Stimulated activated CD4-positive, alpha-beta T cell treated with anti-CD3 and anti-CD28 coated beads, Interleukin-1b, Interleukin-23, amount 100 ng/mL, for 48 hours (primary cell): ENCODE data around the gene EMC8.
"Not testable (repeated sequence)": the region's sequence is repeated elsewhere in the genome, so short reads cannot be mapped to it uniquely, and the experiment has no call there.

ENCODE experiments used
- DNase-seq: peaks from one replicate; pipeline ENCODE4 v3.0.0-alpha.2; 2020

The EMC8 gene

DNA sequence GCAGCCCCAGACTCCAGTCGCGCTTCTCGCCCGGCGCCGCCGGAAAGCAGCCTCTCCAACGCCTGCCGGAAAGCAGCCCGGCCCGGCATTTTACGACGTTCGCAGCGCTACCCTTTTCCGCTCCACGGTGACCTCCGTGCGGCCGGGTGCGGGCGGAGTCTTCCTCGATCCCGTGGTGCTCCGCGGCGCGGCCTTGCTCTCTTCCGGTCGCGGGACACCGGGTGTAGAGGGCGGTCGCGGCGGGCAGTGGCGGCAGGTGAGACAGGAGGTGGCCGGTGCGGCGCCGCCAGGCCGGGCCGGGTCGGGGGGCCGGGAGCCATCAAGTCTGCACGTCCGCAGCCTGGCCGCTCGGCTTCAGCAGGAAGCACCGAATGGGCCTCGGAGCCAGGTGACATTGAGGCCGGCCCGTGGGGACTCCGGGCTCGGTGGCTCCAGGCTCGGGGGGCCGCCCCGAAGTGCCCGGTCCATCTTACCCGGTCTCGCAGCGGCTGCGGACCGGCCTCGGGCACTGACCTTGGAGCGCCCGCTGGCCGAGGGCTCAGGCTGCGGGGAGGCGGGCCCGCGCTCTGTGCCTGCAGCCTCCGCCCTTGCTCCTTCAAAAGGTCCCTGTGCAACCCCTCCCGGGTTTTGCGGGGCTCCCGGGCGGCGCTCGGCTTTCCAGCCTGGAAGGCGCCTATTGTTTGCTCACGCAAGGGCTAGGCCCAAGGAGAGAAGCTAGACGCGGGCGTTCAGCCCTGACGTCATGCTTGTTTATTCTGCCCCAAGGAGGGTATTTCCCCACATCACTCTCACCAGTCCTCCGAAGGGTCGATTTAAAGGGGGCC lies at the start of gene EMC8, which contains the start of gene COX4I1:
EMC8 (minus strand) TSS at position 48 of the 824 bp plus-strand sequence. CDS start 249 bp downstream, outside the sequence.
COX4I1 (plus strand) TSS at position 199 of the 824 bp plus-strand sequence. CDS start 1,511 bp downstream, outside the sequence.
- DNase-seq: peak; percentile 94

DNA sequence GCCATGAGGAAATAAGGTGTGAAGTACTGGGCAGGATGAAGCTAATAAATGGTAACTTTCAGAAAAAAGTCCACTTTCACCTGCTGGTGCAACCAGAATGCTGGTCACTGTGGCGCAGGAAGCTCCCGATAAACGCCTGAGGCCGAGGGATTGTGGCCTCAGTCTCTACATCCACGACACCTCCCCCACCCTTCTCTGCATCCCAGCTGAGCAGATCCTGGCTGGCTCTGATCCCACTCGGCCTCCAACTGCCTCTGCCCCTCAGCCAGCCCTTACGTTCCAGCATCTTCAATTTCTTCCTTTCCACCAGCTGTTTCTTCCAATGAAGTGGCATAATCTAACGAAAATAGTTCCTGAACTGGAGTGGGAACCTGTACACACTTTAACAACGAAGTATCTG lies 49.6 kb upstream of the EMC8 start:
- no peak for DNase-seq

DNA sequence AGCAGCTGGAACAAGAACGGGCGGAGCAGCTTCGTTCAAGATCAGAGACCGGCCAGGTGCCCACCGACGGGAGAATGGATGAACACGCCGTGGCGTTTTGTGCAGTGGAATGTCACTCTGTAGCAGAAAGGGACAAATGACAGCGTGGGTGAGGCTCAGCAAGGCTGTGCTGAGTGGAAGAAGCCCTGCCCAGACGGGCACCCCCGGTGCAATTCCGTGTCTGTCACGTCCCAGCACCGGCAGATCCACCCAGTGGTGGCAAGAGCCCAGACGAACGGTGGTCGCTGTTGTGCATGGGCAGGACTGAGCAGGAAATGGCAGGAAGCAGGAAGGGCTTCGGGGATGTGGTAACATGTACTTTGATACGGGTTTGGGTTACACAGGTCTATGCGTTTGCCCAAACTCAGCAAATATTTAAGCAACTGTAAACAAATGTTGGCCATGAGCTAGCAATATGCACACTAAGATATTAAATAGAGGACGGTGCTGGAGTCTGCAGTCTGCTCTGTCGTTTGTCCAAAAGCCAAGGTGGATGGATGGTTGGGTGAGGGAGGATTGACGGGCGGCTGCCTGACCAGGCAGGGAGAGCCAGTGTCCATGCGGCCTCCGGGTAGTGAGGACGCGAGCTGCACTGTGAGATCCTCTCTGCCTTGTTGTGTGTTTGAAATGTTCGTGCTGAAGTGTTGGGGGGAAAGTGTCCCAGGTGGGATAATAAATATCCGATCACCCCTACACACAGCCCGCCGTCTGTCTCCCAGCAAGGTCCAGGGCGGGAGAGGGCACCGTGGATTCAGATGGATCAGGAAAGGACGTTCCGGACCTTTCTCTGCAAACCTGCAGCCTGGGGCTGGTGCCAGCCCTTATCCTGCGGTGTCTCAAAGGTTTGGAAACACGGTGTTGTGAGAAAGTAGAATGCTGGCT lies 48.6 kb upstream of the EMC8 start:
- no peak for DNase-seq

DNA sequence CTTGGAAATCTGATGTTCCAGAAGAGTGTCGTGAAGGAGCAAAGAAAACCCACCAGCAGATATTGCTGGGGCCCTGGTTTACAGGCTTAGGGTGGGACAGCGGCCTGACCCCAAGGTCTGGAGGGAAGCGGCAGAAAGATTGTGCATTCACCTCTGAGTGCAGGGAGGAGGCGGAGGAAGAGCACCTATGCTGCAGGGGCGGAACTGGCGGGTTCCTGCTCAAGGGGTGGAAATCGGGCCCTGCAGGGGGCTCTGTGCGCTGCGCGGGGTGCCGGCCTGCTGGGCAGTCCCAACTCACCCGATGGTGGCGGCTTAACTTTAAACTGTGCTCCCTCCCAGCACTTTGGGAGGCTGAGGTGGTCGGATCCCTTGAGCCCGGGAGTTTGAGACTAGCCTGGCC lies 47.7 kb upstream of the EMC8 start:
- no peak for DNase-seq

DNA sequence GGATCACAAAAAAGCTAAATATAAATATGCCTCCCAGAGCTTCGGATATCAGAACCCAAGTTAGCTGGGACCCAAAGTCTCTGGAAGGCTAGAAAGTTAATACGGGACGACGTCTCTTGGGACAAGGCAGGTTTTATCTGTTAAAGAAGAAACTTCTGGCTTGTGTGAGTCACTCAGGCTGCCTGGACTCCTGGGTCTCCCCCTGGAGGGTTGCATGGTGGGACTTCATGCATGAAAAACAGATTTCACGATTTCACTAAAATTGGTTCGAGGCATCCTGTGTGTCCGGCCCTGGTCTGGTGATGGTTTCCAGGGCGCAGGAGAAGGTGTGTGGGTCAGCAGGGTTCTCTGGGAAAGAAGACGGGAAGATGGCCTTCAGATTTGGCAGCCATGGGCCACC lies 47.1 kb upstream of the EMC8 start:
- DNase-seq: no peak

DNA sequence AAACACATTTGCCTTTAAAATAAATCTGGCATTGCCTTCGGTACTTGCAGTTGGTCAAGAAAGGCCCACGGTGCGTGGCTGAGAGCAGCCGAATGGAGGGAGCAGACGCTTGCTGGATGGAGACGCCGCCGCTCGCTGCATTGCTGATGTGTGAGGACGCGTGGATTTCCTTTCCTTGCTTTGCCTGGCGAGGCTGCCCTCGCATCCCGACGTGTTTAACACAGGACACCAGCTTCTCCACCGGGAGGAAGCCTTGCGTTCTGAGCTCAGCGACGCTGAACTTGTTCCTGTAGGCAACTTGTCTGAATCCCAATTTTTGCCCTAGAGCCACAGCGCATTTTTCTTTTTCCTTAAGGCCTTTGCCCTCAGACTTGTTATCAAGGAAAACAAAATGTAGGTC lies 45.9 kb upstream of the EMC8 start:
- no peak for DNase-seq

DNA sequence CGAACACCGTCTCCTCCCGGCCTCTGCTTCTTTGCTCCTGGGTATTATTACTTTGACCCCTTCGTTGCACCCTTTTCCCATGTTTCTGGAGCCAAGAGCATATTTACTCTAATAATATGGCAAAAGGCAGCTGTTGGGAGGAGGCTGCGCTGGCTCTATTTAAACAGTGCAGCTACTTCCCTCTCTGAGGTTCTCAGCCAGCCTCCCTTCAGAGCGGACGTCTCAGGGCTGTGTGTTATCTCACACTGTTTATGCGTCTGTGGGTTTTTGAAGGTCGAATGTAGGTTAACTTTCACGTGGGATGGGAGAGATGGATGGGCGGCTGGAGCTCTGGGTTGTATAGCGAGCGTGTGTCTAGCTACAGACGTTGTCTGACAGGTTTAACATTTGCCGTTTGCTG lies 45.4 kb upstream of the EMC8 start:
- no peak for DNase-seq

DNA sequence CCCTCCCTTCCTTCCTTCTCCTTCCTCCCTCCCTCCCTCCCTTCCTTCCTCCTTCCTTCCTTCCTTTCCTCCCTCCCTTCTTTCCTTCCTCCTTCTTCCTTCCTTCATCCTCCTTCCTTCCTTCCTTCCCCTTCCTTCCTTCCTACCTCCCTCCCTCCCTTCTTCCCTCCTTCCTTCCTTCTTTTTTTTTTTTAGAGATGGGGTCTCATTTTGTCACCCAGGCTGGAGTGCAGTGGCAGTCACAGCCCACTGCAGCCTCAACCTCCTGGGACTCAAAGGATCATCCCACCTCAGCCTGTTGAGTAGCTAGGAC lies 44.8 kb upstream of the EMC8 start:
- DNase-seq: no peak

DNA sequence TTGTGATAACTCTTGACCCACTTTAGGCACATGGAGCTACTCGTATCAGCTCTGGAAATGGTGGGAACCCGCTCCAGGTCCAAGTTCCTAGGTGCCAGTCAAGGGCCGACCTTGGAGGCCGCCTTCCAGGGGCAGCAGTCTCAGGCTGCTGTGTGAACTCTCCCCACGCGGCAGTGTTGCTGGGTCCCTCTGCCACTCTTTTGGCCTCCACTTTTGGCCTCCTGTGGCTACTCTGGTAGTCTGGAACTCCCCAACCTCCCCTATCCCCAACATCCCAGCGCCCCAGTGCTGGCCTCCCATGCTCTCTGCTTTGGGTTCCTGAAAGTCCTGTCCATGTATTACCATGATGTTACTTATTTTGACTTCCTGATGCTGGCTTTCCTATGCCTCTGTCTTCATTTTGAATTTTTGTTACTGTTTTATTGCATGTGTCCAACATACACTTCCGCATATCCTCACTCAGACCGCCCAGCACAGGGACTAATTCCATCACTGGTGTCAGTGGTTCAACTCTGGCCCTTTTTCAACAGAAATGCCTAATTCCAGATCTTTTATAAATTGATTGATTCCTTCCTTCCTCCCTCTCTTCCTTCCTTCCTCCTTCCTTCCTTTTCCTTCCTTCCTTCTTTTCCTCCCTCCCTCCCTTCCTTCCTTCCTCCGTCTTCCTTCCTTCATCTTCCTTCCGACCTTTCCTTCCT lies 44.3 kb upstream of the EMC8 start:
- DNase-seq: no peak

DNA sequence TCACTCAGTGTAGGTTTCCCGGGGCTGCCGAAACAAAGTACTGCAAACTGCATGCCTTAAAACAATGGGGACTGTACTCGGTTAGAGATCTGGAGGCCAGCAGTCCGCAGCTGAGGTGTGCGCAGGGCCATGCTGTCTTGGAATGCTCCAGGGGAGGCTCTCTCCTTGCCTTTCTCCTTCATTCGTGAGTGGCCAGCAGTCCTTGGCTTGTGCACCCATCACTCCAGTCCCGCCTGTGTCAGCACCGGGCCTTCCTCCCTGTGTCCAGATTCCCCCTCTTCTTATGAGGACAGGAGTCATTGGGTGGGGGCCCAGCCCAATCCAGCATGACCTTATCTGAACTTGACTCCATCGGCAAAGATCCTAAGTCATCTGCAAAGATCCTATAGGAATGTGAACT lies 43.5 kb upstream of the EMC8 start:
- DNase-seq: no peak

DNA sequence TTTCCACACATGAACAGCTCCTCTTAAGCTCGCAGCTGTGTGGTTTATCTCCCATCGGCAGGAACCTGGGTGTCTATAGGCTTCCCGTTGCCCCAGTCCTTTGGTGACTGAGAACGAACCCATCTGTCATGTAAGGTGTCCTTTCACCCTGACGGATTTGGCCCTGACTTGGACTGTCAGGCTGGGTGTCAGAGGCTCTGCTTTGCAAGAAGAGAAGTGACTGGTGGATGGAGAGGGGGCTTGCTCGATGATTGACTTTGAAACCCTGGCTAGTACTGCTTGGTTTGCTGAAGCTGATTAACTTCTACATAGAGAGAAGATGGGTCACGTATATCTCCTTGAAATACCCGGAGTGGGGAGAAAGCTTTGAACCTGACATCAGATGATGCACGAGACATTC lies 43.1 kb upstream of the EMC8 start:
- no peak for DNase-seq

DNA sequence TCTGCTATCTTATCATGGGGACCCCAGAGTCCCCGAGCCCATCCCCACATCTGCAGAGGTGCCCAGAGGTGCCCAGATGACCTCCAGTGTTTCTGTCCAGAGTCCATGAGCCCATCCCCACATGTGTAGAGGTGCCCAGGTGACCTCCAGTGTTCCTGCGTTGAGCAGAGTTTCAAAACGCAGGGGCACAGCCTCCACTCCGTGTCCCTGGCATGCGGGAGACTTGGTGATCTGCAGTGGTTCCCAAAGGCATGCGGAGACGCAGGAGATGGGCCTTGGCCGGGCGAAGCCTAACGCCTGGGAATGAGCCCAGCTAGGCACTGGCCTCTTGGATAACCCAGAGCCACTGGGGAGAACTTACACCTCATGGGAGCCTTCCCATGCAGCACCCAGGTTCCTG lies 41.5 kb upstream of the EMC8 start:
- DNase-seq: no peak

DNA sequence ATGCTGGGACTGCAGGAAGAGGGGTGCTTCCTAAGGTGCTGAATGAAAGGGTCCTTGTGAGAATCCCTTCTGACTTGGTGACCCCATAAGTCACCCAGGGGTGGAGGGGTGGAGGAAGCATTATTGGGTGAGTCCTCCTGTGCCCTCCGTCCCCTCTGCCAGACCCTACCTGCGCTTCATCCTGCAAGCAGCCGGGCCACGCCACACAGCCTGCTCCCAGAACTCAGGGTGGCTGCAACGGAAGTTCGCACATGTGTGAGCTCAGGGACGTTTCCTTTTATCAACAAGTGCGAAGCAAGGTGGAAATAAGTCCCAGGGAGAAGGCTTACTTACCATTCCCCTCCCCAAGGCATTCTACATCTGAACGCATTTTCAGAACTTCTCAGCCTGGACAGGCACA lies 41.1 kb upstream of the EMC8 start:
- DNase-seq: no peak

DNA sequence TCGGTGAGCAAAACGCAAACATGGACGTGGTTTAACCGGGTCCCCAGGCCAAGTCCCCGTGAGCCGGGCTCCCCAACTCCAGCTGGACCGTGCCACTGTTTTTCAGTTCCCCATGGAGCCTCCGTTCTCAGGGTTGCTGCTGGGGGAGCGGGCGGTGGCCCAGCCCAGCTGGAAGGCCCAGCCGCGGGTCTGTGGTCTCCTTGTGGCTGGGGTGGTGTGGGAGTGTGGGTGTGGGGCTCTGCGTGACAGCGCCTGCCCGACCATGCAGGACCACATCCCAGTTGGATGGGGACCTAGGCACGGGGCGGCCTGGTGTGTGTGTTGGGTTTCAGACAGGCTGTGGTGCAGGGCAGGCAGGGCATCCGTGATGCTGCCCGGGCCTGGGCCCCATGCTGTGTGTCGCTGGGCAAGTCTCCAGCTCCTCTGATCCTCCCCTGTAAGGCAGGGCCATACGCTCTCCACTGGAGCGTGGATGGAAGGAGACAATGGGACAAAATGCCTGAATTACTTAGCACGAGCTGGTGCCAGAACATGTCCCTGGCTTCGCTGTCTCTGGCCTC lies 40.4 kb upstream of the EMC8 start:
- DNase-seq: no peak

DNA sequence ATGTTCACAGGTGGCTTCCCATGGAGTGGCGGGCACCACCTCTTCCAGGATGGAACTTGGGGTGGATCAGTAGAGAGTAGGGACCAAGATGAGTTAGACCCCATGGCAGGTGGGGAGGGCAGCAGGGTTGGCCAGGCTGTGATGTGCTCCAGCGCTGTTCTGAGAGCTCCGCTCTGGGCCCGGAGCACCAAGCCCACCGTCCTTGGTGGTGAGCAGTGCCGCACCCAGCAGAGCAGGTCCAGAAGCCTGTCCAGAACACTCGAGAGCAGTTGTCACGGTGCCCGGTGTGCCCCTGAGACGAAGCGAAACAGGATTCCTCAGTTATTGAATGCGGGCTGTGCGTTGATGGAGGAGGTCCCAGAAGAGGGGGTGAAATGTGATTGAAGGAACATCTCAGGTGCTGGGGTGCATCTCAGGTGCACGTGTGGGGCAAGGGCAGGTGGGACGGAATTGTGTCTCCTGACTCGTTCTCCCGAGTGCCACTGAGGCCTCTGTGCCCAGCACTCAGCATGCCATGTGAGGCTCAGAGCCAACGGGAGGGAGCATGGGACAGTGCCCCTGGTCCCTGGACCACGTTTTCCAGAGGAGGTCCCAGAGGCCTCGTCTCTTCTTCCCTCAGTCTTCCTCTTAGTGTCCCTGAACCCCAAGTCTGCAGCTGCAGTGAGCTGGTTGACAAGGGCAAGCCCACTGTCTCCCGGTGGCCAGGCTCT lies 39.7 kb upstream of the EMC8 start:
- no peak for DNase-seq

DNA sequence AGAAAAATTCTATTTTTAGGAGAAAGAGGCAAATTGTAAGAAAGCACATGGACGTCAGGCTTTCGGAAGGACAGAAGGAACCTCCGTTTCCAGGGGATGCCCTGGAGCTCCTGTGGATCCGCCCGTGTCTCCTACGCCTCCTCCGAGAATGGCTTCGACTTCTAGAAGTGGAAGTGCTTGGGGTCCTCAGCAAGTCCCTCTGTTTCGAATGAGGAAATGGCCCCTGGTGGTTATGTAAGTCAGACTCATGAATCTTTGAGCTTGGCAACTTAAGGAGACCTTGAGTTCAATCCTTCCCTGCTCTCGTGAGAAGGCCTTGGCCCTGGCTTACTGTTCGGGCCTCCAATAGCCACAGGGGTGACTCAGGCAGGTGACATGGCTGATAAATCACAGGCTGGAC lies 39.0 kb upstream of the EMC8 start:
- DNase-seq: no peak

DNA sequence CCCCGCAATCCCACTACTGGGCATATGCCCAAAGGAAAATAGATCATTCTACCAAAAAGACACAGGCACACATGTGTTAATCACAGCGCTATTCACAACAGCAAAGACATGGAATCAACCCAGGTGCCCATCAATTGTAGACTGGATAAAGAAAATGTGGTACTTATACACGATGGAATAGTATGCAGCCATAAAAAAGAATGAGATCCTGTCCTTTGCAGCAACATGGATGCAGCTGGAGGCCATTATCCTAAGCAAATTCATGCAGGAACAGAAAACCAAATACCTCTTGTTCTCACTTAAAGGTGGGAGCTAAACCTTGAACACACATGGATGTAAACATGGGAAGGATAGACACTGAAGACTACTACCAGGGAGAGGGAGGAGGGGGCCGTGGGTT lies 38.3 kb upstream of the EMC8 start:
- not testable (repeated sequence) for DNase-seq

DNA sequence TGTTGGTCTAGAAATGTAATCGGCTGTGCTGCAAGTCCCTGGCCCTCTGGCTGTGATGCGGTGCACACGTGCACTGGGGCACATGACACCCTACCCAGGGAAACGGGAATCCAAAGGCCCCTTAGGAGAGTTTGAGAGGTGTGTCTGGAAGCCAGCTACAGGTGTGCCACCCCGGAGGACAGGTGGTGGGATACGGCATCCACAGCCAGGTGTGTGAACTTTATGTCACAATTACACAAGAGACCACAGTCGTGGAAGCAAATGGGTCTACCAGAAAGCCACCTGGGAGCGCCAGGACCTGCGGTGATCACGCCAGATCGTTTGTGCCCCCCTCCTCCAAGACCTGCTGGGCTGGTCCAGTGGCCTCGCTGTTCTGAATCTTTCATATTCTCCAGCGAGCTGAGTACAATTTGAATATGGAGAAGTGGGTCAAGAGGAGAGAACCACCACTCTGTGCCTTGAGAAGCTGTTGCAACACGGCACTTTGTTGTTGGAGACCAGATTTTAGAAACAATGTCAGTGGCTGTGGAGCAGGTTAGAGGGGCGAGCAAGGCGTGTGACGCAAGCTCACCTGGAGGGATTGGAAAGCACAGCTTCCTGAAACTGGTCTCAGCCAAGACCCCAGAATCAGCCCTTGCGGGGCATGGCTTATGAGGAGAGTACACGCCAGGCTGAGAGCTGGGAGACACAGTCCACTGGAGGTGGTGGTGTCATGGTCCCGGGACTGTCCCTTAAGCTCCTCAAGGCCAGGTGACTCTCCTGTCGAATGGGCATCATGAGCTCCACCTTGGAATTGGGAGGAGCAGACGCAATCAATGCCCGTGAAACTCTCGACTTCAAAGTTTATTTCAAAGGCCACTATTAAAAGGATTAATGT lies 37.6 kb upstream of the EMC8 start:
- DNase-seq: no peak

DNA sequence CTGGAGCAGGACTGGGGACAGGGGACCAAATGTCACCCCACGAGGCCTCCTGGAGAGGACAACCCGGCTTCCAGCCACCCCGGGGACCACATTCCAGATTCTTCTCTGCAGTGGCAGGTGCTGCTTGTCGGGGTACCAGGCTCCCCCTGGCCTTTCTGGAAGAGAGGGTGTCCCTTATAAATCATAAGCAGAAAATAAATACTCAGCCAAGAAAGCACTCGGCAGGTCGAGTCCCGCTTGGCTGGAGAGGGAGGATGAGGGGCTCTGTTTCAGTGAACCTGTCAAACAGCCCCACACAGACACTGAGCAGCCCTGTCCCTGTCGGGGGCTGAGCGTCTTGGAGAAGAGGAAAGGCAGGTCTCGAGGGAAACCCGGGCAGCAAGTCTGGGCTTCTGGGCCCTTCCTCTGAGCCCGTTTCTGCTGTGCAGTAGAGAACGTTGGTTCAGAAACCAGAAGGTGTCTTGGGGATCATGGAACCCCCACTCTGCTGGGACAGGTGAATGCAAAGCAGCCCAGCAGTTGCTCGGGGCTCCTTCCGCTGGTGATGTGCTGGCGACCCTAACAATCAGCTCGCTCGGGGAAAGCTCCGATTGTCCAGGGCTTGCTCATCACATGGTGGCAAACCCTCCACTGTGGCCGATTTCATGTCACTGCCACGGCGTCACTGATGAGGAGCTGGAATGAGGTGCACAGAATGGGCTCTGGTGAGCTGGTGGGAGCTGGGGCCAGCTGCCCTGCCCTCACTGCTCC lies 36.8 kb upstream of the EMC8 start:
- DNase-seq: no peak

DNA sequence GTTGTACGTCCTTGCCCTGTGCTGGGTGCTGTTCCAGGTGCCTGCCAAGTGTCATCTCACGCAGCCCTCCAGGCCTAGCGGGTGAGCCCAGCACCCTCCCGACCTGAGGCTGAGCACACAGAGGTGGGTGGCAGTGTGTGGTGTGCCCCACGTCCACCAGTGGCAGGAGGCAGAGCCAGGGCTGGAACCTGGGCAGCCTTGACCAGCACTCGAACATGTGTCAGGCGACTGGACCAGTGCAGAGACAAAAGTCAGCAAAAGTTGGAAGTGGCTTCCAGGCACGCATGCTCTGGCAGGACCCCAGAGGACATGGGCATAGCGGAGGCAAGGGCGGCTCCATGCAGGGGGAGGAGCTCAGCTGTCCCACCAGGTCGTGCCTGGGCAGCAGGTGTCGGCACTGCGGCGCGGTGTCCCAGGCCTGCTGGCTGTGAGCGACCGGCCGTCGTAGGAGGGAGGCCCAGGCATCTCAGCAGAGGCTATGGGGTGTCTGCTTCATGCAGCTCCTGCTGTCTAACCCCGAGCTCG lies 35.9 kb upstream of the EMC8 start:
- DNase-seq: no peak
